ENCODE results near the gene HES2.
"Not testable (repeated sequence)": the region's sequence is repeated elsewhere in the genome, so short reads cannot be mapped to it uniquely, and the experiment has no call there.

The HES2 gene

GRCh38 chr1:6461538-6462411 lies 42.1 kb upstream of the HES2 start:
- DNase-seq (no peak), ATAC-seq (replicated peaks) (no peak)
- H3K36me3 Mint-ChIP-seq (ENCODE audit: insufficient read depth) = peaks cover 69% of the 10 kb centered on the region
- no peaks in the 10 kb centered on the region for H3K9me3 Mint-ChIP-seq
- peaks cover 16 to 17% of the 10 kb centered on the region in 2 donors for H3K27me3 Mint-ChIP-seq
- peak overlapping the region in 1 of 2 donors; percentile 78 for H3K4me3 Mint-ChIP-seq
- H3K4me1 Mint-ChIP-seq (ENCODE audit: low read depth in 2 of 2) = peaks cover 19 to 33% of the 10 kb centered on the region in 2 donors
- H3K27ac Mint-ChIP-seq = peak overlapping the region; percentile 95 to 99

- H3K27me3 Mint-ChIP-seq = peaks cover 21 to 22% of the 10 kb centered on the region in 2 donors
- H3K27ac Mint-ChIP-seq = peak overlapping the region; percentile 95 to 99
- no peak for ATAC-seq (replicated peaks)
- H3K9me3 Mint-ChIP-seq = no peaks in the 10 kb centered on the region
- DNase-seq = no peak
- H3K4me3 Mint-ChIP-seq = peak overlapping the region; percentile 66 to 78
- peaks cover 70% of the 10 kb centered on the region for H3K36me3 Mint-ChIP-seq (ENCODE audit: insufficient read depth)
- H3K4me1 Mint-ChIP-seq (ENCODE audit: low read depth in 2 of 2) = peaks cover 19 to 33% of the 10 kb centered on the region in 2 donors
Observed at GRCh38 chr1:6461051-6461530, 41.4 kb upstream of the HES2 start.

DNA sequence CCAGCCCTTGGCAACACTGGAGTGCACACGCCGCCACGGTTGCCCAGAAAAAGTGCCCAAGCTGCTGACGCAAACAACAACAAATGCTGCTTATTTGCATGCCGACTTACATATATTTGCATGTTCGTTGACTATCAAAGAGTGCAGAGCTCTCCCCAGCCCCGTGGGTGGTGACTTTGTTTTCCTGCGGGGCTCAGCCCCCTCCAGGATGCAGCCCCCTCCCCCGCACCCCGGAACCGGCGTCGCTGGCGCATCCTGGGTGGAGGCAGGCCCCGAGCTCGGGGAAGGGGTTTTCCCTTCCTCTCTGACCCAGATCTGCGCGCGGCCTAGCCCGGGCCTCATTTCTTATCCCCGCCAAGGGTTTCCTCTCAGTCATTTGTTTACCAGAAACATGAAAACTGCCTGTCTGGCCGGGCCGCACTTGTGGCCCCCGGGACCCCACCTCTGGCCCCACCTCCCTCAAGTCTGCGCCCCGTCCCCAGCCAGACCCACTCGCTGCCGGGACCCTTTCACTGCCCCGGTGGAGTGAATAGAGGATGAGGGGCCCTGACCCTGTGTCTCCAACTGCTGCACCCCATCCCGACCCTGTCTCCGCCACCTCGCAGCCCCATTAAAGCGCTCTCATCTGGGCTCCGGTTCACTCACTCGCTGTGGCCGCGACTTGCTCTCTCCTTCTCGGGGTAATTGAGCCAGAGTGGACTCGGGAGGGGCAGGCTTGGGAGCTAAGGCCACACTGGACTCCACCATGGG lies 40.8 kb upstream of the HES2 start:
- H3K9me3 Mint-ChIP-seq = no peaks in the 10 kb centered on the region
- DNase-seq = peak; percentile 77 to 89 (median 88)
- H3K27me3 Mint-ChIP-seq = peaks cover 22 to 27% of the 10 kb centered on the region in 2 donors
- ATAC-seq (replicated peaks) = peak; percentile 73
- peak overlapping the region; percentile 66 to 78 for H3K4me3 Mint-ChIP-seq
- H3K36me3 Mint-ChIP-seq (ENCODE audit: insufficient read depth) = peaks cover 67% of the 10 kb centered on the region
- peak overlapping the region; percentile 95 to 99 for H3K27ac Mint-ChIP-seq
- peaks cover 19 to 33% of the 10 kb centered on the region in 2 donors for H3K4me1 Mint-ChIP-seq (ENCODE audit: low read depth in 2 of 2)

GRCh38 chr1:6459850-6460265 lies 40.1 kb upstream of the HES2 start:
- Mint-ChIP-seq H3K36me3 (ENCODE audit: insufficient read depth) (peaks cover 63% of the 10 kb centered on the region), H3K27ac (peak overlapping the region; percentile 95 to 99), H3K27me3 (peaks cover 22 to 27% of the 10 kb centered on the region in 2 donors), H3K4me1 (ENCODE audit: low read depth in 2 of 2) (peaks cover 19 to 31% of the 10 kb centered on the region in 2 donors), H3K4me3 (peak overlapping the region; percentile 66 to 78), H3K9me3 (no peaks in the 10 kb centered on the region)
- ATAC-seq (replicated peaks) (peak; percentile 44), DNase-seq (peak in 2 of 3 experiments; percentile 60 to 64)

GRCh38 chr1:6456800-6457466 lies 37.2 kb upstream of the HES2 start:
- peaks cover 38% of the 10 kb centered on the region for H3K36me3 Mint-ChIP-seq (ENCODE audit: insufficient read depth)
- H3K4me3 Mint-ChIP-seq = peak overlapping the region in 1 of 2 donors; percentile 8
- peaks cover 25 to 35% of the 10 kb centered on the region in 2 donors for H3K27me3 Mint-ChIP-seq

GRCh38 chr1:6455752-6456520 lies 36.2 kb upstream of the HES2 start:
- H3K27ac Mint-ChIP-seq; ATAC-seq (replicated peaks); H3K9me3 Mint-ChIP-seq; DNase-seq: not testable (repeated sequence)
- Mint-ChIP-seq H3K27me3 (peaks cover 27 to 40% of the 10 kb centered on the region in 2 donors), H3K4me1 (ENCODE audit: low read depth in 2 of 2) (peaks cover 12 to 20% of the 10 kb centered on the region in 2 donors), H3K36me3 (ENCODE audit: insufficient read depth) (peaks cover 28% of the 10 kb centered on the region), H3K4me3 (peak overlapping the region in 1 of 2 donors; percentile 29)

More at GRCh38 chr1:6456800-6457466, 37.2 kb upstream of the HES2 start:
- peaks cover 12 to 23% of the 10 kb centered on the region in 2 donors for H3K4me1 Mint-ChIP-seq (ENCODE audit: low read depth in 2 of 2)
- peak overlapping the region in 1 of 2 donors; percentile 59 for H3K27ac Mint-ChIP-seq
- DNase-seq (no peak), ATAC-seq (replicated peaks) (no peak)
- H3K9me3 Mint-ChIP-seq = no peaks in the 10 kb centered on the region

GRCh38 chr1:6454856-6455751 lies 35.4 kb upstream of the HES2 start:
- ATAC-seq (replicated peaks) (peak; percentile 34), DNase-seq (no peak)

DNA sequence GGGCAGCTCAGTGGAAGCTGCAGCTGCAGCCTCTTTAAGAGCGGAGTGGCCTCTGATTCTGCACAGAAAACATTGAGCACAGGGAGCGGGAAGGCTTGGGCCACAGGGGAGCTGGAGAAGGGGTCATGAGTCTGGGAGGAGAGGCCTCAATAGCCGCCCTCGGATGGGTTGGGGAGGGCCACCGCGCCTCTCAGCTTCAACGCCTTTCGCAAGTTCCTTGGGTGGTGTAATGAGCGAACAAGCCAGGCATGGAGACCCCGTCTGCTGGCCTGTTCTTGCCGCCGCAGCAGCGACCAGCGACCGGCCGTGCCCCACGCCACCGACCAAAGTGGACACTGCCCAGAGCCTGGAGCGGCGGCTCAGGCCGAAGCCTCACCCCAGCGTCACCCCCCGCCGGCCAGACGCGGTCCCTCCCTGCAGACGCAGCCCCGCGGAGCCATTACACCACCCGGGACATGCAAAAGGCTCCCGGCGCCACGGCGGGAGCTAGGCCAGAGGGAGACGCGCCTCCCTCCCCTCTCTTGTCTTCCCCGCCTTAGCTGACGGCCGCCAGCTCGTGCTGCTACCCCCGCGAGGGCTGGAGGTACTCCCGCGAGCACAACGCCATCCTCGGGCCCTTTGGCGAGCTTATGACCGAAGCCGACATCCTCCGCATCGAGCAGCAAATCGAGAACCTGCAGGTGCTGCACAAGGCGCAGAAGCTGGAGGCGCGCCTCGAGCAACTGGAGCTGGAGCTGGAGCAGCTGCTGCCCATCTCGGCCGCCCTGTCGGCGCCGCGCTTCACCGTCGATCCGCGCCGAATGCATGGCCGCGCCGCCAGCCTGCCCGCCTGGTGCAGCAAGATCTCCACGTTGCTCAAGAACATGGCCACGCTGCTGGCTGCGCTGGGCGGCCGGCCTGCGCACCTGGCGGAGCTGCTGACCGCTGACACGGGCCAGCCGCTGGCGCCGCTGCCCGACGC lies 34.5 kb upstream of the HES2 start:
- H3K27me3 Mint-ChIP-seq = peaks cover 39 to 57% of the 10 kb centered on the region in 2 donors
- H3K36me3 Mint-ChIP-seq (ENCODE audit: insufficient read depth) = peaks cover 14% of the 10 kb centered on the region
- not testable (repeated sequence) for DNase-seq; H3K27ac Mint-ChIP-seq; H3K9me3 Mint-ChIP-seq; ATAC-seq (replicated peaks)
- H3K4me1 Mint-ChIP-seq (ENCODE audit: low read depth in 2 of 2) = peaks cover 13 to 16% of the 10 kb centered on the region in 2 donors
- H3K4me3 Mint-ChIP-seq = peak overlapping the region; percentile 1 to 36

More at GRCh38 chr1:6454856-6455751, 35.4 kb upstream of the HES2 start:
- Mint-ChIP-seq H3K36me3 (ENCODE audit: insufficient read depth) (peaks cover 19% of the 10 kb centered on the region), H3K4me3 (peak overlapping the region in 1 of 2 donors; percentile 29), H3K9me3 (no peaks in the 10 kb centered on the region), H3K27me3 (peaks cover 36 to 48% of the 10 kb centered on the region in 2 donors), H3K4me1 (ENCODE audit: low read depth in 2 of 2) (peaks cover 12 to 14% of the 10 kb centered on the region in 2 donors), H3K27ac (no peak overlapping the region)

DNA sequence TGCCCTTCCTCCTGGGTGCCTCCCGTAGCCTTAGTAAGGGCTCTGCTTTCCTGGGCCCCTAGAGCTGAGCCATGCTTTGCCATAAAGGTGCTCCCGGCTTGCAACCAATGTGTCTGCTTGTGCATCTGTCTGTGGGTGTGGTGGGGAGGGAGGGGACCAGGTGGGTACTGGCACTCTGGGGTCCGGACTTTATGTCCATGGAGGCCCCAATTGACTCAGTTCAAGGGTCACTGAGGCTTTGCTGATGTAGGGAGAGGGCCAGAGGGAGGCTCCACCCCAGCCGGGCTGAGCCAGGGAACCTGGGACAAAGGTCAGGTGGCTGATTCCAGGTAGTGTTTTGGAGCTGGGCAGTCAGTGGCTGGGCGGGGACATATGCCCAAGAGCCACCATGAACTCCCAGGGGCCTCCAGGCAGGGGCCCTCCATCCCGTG lies 31.2 kb upstream of the HES2 start:
- Mint-ChIP-seq H3K27ac (no peak overlapping the region), H3K9me3 (no peaks in the 10 kb centered on the region), H3K27me3 (peaks cover 43 to 68% of the 10 kb centered on the region in 2 donors), H3K4me1 (ENCODE audit: low read depth in 2 of 2) (peaks cover 16 to 28% of the 10 kb centered on the region in 2 donors), H3K4me3 (no peak overlapping the region), H3K36me3 (ENCODE audit: insufficient read depth) (peaks cover 5% of the 10 kb centered on the region)
- DNase-seq (no peak), ATAC-seq (replicated peaks) (no peak)

GRCh38 chr1:6450486-6450885 lies 30.8 kb upstream of the HES2 start:
- Mint-ChIP-seq H3K4me1 (ENCODE audit: low read depth in 2 of 2) (peaks cover 16 to 29% of the 10 kb centered on the region in 2 donors), H3K27me3 (peaks cover 47 to 68% of the 10 kb centered on the region in 2 donors)
- H3K4me3 Mint-ChIP-seq; H3K9me3 Mint-ChIP-seq; ATAC-seq (replicated peaks); DNase-seq; H3K36me3 Mint-ChIP-seq (ENCODE audit: insufficient read depth); H3K27ac Mint-ChIP-seq: not testable (repeated sequence)

Measured in effector memory CD8-positive, alpha-beta T cell (primary cell).